BLaER1 treated with 17β-estradiol and CSF1 and Interleukin-3, amounts not matched to agents 10 nM and 100 nM (cell line): ENCODE results near the gene LALBA.
"Not testable (repeated sequence)": the region's sequence is repeated elsewhere in the genome, so short reads cannot be mapped to it uniquely, and the experiment has no call there.

Experiments
- H3K27ac ChIP-seq, 11 experiments: shearing (Covaris generic); formaldehyde crosslinking; 2 replicates each; pipeline ENCODE4 v1.8.1; 2022
- H3K27me3 ChIP-seq, 11 experiments: shearing (Covaris generic); formaldehyde crosslinking; 2 replicates each; pipeline ENCODE4 v1.8.1; 2022
- H3K36me3 ChIP-seq, 11 experiments: shearing (Covaris generic); formaldehyde crosslinking; 2 replicates each; pipeline ENCODE4 v1.8.1; 2022
- H3K4me1 ChIP-seq, 10 experiments: shearing (Covaris generic); formaldehyde crosslinking; 2 replicates each; pipeline ENCODE4 v1.8.1; 2022
- H3K4me2 ChIP-seq, 11 experiments: shearing (Covaris generic); formaldehyde crosslinking; 2 replicates each; pipeline ENCODE4 v1.8.1; 2022
- H3K4me3 ChIP-seq, 10 experiments: shearing (Covaris generic); formaldehyde crosslinking; 2 replicates each; pipeline ENCODE4 v1.8.1; 2022
- H3K9ac ChIP-seq, 11 experiments: shearing (Covaris generic); formaldehyde crosslinking; 2 replicates each; pipeline ENCODE4 v1.8.1; 2022
- H3K9me3 ChIP-seq, 11 experiments: shearing (Covaris generic); formaldehyde crosslinking; replicated peaks in 1 of 11; 2 replicates each; pipeline ENCODE4 v1.8.1; 2022
- H4K20me1 ChIP-seq, 11 experiments: shearing (Covaris generic); formaldehyde crosslinking; 2 replicates each; pipeline ENCODE4 v1.8.1; 2022
- Cebpa-rat ChIP-seq, 11 experiments: shearing (Covaris generic); IDR thresholded peaks; 2 replicates each; pipeline ENCODE4 v1.8.1; 2022

The LALBA gene

DNA sequence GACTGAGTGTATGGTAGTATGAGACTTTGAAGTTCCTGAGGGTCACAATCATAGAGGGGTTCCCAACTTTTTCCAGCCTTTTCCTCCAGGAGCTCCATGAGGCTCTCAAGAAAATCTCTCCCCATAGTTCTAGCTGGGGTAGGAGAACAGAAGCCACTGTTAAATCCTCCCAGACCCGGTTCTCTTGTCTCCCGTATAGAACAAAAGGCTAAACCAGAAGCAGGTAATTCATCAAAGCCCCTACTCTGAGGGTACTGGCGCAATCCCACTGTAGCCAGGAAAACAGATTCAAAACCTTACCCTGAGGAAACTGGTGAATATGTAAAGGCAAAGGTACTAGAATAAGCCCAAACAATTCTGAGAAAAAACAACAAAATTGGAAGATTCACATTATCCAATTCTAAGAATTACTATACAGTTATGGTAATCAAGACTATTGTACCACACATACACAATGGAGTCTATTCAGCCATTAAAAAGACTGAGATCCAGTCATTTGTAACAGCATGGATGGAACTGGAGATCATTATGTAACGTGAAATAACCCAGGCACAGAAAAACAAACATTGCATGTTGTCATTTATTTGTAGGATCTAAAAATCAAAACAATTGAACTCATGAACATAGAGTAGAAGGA lies 23.9 kb downstream of the LALBA start:
- Histone ChIP-seq H3K4me1 (no peaks in the 10 kb centered on the region), H3K9me3 (peaks cover 0 to 5% (median 2%) of the 10 kb centered on the region in 11 experiments; a peak in 11 of 22 replicates), H4K20me1 (no peaks in the 10 kb centered on the region), H3K4me3 (no peak overlapping the region), H3K27ac (no peak overlapping the region), H3K36me3 (no peaks in the 10 kb centered on the region), H3K4me2 (no peak overlapping the region), H3K27me3 (no peaks in the 10 kb centered on the region), H3K9ac (no peak overlapping the region)
- TF ChIP-seq Cebpa-rat (IDR thresholded peaks at IDR 0.05), result no peak

DNA sequence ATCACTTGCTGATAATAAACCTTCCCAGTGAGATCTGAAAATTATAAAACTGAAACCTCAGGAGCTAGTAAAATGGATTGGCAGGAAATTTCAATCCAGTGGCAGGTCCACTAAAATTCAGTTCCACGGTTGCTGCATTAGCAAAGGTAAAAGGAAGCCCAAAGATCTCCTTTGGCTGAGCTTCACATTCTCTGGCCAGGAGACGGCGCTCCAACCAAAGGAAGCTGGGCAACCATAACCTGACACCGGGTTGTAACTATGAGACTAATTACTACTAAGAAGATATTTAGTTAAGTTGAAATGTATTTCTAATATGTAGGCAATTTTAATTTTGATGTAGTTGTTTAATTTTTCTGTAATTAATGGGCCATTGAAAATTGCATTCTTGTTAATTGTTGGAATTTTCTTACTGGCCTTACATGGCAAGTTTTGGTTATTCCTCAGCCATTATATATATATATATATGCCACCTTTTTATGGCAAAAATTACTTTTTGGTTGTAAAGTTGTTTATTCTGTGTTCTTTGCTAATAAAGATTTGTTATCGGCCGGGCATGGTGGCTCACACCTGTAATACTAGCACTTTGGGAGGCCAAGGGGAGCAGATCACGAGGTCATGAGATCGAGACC lies 27.4 kb downstream of the LALBA start:
- no peak overlapping the region for H3K9ac ChIP-seq
- H3K27ac ChIP-seq, result no peak overlapping the region
- no peak overlapping the region for H3K4me2 ChIP-seq

DNA sequence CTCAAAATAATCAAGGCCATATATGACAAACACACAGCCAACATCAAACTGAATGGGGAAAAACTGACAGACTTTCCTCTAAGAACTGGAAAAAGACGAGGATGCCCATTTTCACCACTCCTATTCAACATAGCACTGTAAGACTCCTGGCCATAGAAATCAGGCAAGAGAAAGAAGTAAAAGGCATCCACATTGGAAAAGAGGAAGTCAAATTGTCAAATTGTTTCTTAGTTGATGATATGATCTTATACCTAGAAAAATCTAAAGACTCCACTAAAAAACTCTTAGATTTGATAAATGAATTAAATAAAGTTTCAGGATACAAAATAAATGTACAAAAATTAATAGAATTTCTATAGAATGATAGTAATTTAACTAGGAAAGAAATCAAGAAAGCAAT lies 33.2 kb downstream of the LALBA start:
- H4K20me1 ChIP-seq, result no peaks in the 10 kb centered on the region
- H3K27ac ChIP-seq, result no peak overlapping the region
- H3K4me1 ChIP-seq, result no peaks in the 10 kb centered on the region
- no peak overlapping the region for H3K9ac ChIP-seq
- no peak overlapping the region for H3K4me2 ChIP-seq
- no peaks in the 10 kb centered on the region for H3K27me3 ChIP-seq
- TF ChIP-seq Cebpa-rat (IDR thresholded peaks at IDR 0.05), result no peak
- H3K4me3 ChIP-seq, result no peak overlapping the region
- H3K9me3 ChIP-seq, result peaks cover 0 to 9% (median 7%) of the 10 kb centered on the region in 11 experiments; a peak in 9 of 22 replicates
- no peaks in the 10 kb centered on the region for H3K36me3 ChIP-seq

More for the DNA sequence above, 27.4 kb downstream of the LALBA start:
- H3K27me3 ChIP-seq, result no peaks in the 10 kb centered on the region
- TF ChIP-seq Cebpa-rat (IDR thresholded peaks at IDR 0.05), result no peak
- H3K4me3 ChIP-seq, result no peak overlapping the region
- H3K9me3 ChIP-seq, result no peaks in the 10 kb centered on the region
- H3K4me1 ChIP-seq, result no peaks in the 10 kb centered on the region
- H4K20me1 ChIP-seq, result no peaks in the 10 kb centered on the region
- H3K36me3 ChIP-seq, result no peaks in the 10 kb centered on the region

DNA sequence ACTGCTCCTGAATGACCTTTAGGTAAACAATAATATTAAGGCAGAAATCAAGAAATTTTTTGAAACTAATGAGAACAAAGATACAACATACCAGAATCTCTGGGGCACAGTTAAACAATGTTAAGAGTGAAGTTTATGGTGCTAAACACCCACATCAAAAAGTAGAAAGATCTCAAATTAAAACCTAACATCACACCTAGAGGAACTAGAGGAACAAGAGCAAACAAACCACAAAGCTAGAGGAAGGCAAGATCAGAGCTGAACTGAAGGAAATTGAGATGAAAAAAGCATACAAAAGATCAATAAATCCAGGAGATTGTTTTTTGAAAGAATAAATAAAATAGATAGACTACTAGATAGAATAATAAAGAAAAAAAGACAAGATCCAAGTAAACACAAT lies 37.2 kb downstream of the LALBA start:
- Histone ChIP-seq H3K27ac (no peak overlapping the region), H4K20me1 (no peaks in the 10 kb centered on the region), H3K36me3 (no peaks in the 10 kb centered on the region), H3K4me1 (no peaks in the 10 kb centered on the region), H3K9me3 (peaks cover 0 to 14% (median 7%) of the 10 kb centered on the region in 11 experiments; a peak in 9 of 22 replicates), H3K27me3 (no peaks in the 10 kb centered on the region), H3K4me2 (no peak overlapping the region), H3K9ac (no peak overlapping the region), H3K4me3 (no peak overlapping the region)
- no peak for TF ChIP-seq Cebpa-rat (IDR thresholded peaks at IDR 0.05)

DNA sequence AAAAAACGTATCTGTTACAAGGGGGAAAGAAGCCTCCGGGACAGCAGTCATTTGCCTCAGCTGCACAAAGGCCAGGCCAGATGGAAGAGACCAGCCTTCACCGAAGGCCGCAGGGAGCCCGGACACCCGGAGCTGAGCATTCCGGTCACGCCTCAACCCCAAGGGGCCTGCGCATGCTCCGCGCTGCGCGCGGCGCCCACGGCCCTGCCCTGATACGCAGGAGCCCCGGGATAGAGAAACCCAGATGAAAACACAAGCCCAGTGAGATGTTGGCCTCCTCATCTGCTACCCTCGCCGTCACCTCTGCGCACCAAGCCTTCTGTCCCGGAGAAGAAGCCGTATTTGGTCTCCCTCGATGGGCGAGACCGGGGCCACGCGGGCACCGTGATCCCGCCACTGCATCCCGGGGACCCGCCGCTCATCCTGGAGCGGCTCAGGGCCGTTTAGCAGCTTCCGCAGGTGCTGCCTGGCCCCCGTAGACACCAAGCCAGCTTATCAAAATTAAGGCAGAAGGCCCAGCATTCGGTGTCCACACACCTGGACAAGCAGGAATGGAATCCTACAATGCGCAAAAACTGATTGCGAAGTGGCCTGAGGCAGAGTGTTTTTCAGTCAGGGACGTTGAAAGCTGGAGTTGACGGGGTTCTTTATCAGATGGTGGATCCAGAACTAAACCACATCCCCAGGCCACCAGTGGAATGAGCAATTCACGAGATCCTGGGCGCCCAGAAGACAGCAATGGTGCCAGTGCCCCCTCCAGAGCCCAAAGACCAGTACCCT lies 41.8 kb downstream of the LALBA start:
- H3K27me3 ChIP-seq, result no peaks in the 10 kb centered on the region
- no peaks in the 10 kb centered on the region for H4K20me1 ChIP-seq
- no peak for TF ChIP-seq Cebpa-rat (IDR thresholded peaks at IDR 0.05)
- H3K9me3 ChIP-seq, result peaks cover 0 to 7% (median 0%) of the 10 kb centered on the region in 11 experiments; a peak in 3 of 22 replicates
- no peak overlapping the region for H3K27ac ChIP-seq
- no peaks in the 10 kb centered on the region for H3K4me1 ChIP-seq
- H3K36me3 ChIP-seq, result no peaks in the 10 kb centered on the region
- H3K4me2 ChIP-seq, result no peak overlapping the region
- no peak overlapping the region for H3K4me3 ChIP-seq
- no peak overlapping the region for H3K9ac ChIP-seq

DNA sequence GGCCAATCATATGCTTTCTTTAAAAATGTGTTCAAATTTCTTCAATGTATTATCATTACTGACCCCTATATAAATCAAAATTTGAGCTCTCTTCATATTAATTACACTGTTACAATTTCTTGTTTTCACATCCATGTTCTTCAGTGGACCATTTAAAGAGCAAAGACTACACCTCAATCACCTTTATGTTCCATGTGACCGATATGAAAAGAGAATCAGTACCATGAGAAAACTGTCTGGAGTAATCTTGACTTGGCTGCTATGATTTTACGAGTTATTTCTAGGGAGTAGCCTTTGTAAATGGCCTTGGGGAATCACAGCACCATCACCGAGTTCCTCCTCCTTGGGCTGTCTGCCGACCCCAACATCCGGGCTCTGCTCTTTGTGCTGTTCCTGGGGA lies 44.5 kb downstream of the LALBA start, which contains the start of gene OR8S1:
TSS of gene OR8S1 (plus strand) at position 301 of the 400 bp plus-strand sequence. CDS start at position 301, 0 bp downstream.
- Histone ChIP-seq H3K4me1 (no peaks in the 10 kb centered on the region), H3K9me3 (peaks cover 0 to 7% (median 0%) of the 10 kb centered on the region in 11 experiments; a peak in 5 of 22 replicates), H3K27me3 (no peaks in the 10 kb centered on the region), H3K4me3 (no peak within 1 kb of the TSS), H3K4me2 (no peak within 1 kb of the TSS), H4K20me1 (no peaks in the 10 kb centered on the region), H3K27ac (no peak within 1 kb of the TSS), H3K9ac (no peak within 1 kb of the TSS), H3K36me3 (no peaks in the 10 kb centered on the region)
- TF ChIP-seq Cebpa-rat (IDR thresholded peaks at IDR 0.05), result no peak

DNA sequence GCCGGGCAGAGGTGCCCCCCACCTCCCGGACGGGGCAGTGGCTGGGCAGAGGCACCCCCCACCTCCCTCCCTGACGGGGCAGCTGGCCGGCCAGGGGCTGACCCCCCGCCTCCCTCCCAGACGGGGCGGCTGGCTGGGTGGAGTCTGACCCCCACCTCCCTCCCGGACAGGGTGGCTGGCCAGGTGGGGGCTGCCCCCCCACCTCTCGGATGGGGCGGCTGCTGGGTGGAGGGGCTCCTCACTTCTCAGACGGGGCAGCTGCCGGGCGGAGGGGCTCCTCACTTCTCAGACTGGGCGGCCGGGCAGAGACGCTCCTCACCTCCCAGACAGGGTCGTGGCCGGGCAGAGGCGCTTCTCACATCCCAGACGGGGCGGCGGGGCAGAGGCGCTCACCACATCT lies 49.5 kb downstream of the LALBA start:
- not testable (repeated sequence) for H3K36me3 ChIP-seq, H3K9me3 ChIP-seq, H3K4me1 ChIP-seq, H3K4me2 ChIP-seq, H3K9ac ChIP-seq, H3K27me3 ChIP-seq, H3K4me3 ChIP-seq, H3K27ac ChIP-seq, H4K20me1 ChIP-seq
